GM12892 (cell line): ENCODE data around the gene LRFN2.

Source experiments
- POLR2AphosphoS5 ChIP-seq: IDR thresholded peaks from 2 replicates; pipeline ENCODE4 v1.6.1; 2011; ENCODE audit warnings: low read depth, low read length, control low read depth
- TAF1 ChIP-seq: IDR thresholded peaks from 2 replicates; pipeline ENCODE4 v1.6.1; 2011; ENCODE audit warnings: low read depth, mild to moderate bottlenecking, control low read depth, low read length, borderline replicate concordance

GRCh38 chr6:40432982-40433381 lies 154.2 kb downstream of the LRFN2 start:
- TF ChIP-seq TAF1 (no peak), POLR2AphosphoS5 (no peak)
